Nephron (organoid): Measurements from ENCODE around the gene PLSCR3.

Source experiments
- H3K27ac Mint-ChIP-seq, 3 experiments: 2 replicates each; pipeline ENCODE4 v1.8.0; 2020; ENCODE audit warnings: mixed read lengths in 3 of 3, mild to moderate bottlenecking in 2 of 3, moderate library complexity in 1 of 3
- H3K27me3 Mint-ChIP-seq: 2 replicates; pipeline ENCODE4 v1.8.0; 2021; ENCODE audit warnings: low read depth, mild to moderate bottlenecking, moderate library complexity, mixed read lengths
- H3K36me3 Mint-ChIP-seq: 2 replicates; pipeline ENCODE4 v1.8.0; 2020; ENCODE audit warnings: low read depth, mixed read lengths
- H3K4me1 Mint-ChIP-seq: 2 replicates; pipeline ENCODE4 v1.8.0; 2020; ENCODE audit warnings: mixed read lengths
- H3K4me3 Mint-ChIP-seq, 3 experiments: 2 replicates each; pipeline ENCODE4 v1.8.0; 2020; ENCODE audit warnings: mild to moderate bottlenecking in 3 of 3, mixed read lengths in 3 of 3, moderate library complexity in 2 of 3
- H3K9me3 Mint-ChIP-seq: 2 replicates; pipeline ENCODE4 v1.8.0; 2020; ENCODE audit warnings: mixed read lengths
- TF ChIP-seq, protein P1 (sequence below), 3 experiments: fragments of 200-600 bp; sonication (generic); IDR thresholded peaks; one replicate each; pipeline ENCODE4 v1.5.0; 2021; ENCODE audit warnings: antibody characterized with exemption in 3 of 3; ENCODE audit not compliant: unreplicated experiment in 3 of 3

PLSCR3 gene

GRCh38 chr17:7440113-7440833, 45.9 kb upstream of the PLSCR3 start:
- H3K9me3 Mint-ChIP-seq = no peaks in the 10 kb centered on the region
- peaks cover 19% of the 10 kb centered on the region for H3K27me3 Mint-ChIP-seq
- no peaks in the 10 kb centered on the region for H3K36me3 Mint-ChIP-seq
- peak overlapping the region; percentile 97 to 99 (median 98) for H3K4me3 Mint-ChIP-seq
- TF ChIP-seq, protein P1, sequence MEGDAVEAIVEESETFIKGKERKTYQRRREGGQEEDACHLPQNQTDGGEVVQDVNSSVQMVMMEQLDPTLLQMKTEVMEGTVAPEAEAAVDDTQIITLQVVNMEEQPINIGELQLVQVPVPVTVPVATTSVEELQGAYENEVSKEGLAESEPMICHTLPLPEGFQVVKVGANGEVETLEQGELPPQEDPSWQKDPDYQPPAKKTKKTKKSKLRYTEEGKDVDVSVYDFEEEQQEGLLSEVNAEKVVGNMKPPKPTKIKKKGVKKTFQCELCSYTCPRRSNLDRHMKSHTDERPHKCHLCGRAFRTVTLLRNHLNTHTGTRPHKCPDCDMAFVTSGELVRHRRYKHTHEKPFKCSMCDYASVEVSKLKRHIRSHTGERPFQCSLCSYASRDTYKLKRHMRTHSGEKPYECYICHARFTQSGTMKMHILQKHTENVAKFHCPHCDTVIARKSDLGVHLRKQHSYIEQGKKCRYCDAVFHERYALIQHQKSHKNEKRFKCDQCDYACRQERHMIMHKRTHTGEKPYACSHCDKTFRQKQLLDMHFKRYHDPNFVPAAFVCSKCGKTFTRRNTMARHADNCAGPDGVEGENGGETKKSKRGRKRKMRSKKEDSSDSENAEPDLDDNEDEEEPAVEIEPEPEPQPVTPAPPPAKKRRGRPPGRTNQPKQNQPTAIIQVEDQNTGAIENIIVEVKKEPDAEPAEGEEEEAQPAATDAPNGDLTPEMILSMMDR (IDR thresholded peaks at IDR 0.05; ENCODE audit: unreplicated experiment in 3 of 3) = no peak
- H3K4me1 Mint-ChIP-seq = peaks cover 65% of the 10 kb centered on the region
- H3K27ac Mint-ChIP-seq = peak overlapping the region; percentile 97 to 99 (median 99)

DNA sequence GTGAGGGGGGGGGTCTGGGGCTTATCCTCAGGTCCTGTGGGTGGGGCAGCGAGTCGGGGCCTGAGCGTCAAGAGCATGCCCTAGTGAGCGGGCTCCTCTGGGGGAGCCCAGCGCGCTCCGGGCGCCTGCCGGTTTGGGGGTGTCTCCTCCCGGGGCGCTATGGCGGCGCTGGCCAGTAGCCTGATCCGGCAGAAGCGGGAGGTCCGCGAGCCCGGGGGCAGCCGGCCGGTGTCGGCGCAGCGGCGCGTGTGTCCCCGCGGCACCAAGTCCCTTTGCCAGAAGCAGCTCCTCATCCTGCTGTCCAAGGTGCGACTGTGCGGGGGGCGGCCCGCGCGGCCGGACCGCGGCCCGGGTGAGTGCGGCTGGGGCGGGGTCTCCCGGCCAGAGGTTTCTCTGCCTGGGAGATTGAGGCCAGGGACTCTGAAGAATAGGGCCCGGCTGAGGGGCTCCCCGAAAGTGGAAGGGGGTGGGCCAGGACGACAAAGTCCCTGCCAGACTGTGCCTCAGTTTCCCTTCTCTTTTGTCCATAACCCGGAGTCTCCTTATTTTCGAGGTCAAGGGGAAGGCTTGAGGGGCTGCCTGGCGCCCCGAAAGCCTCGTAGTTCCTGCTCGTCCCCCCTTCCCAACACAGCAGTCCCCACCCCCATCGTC, 45.3 kb upstream of the PLSCR3 start, which contains the start of gene FGF11:
FGF11 (plus strand) TSS at position 51 of the 651 bp plus-strand sequence; CDS start at position 160, 109 bp downstream.
- no peaks in the 10 kb centered on the region for H3K36me3 Mint-ChIP-seq
- TF ChIP-seq, protein P1 (IDR thresholded peaks at IDR 0.05; ENCODE audit: unreplicated experiment in 3 of 3) = no peak

GRCh38 chr17:7438656-7439460, 44.5 kb upstream of the PLSCR3 start:
- Mint-ChIP-seq H3K9me3 (no peaks in the 10 kb centered on the region), H3K27ac (peak overlapping the region; percentile 82 to 90 (median 84)), H3K27me3 (peaks cover 22% of the 10 kb centered on the region), H3K4me3 (peak overlapping the region; percentile 87 to 92 (median 91)), H3K36me3 (no peaks in the 10 kb centered on the region), H3K4me1 (peaks cover 59% of the 10 kb centered on the region)
- TF ChIP-seq, protein P1 (IDR thresholded peaks at IDR 0.05; ENCODE audit: unreplicated experiment in 3 of 3) = no peak

More for the DNA sequence above, 45.3 kb upstream of the PLSCR3 start, which contains the start of gene FGF11:
- H3K4me1 Mint-ChIP-seq = peaks cover 66% of the 10 kb centered on the region
- H3K4me3 Mint-ChIP-seq = peak within 1 kb of the TSS; percentile 97 to 99 (median 98)
- peak within 1 kb of the TSS; percentile 97 to 99 (median 99) for H3K27ac Mint-ChIP-seq
- no peaks in the 10 kb centered on the region for H3K9me3 Mint-ChIP-seq
- peaks cover 22% of the 10 kb centered on the region for H3K27me3 Mint-ChIP-seq

GRCh38 chr17:7437950-7438614, 43.8 kb upstream of the PLSCR3 start:
- H3K27me3 Mint-ChIP-seq = peaks cover 22% of the 10 kb centered on the region
- H3K9me3 Mint-ChIP-seq = no peaks in the 10 kb centered on the region
- H3K4me1 Mint-ChIP-seq = peaks cover 51% of the 10 kb centered on the region
- peak overlapping the region; percentile 87 to 92 (median 91) for H3K4me3 Mint-ChIP-seq
- H3K36me3 Mint-ChIP-seq = no peaks in the 10 kb centered on the region
- TF ChIP-seq, protein P1 (IDR thresholded peaks at IDR 0.05; ENCODE audit: unreplicated experiment in 3 of 3) = no peak
- H3K27ac Mint-ChIP-seq = peak overlapping the region; percentile 89 to 97 (median 90)

DNA sequence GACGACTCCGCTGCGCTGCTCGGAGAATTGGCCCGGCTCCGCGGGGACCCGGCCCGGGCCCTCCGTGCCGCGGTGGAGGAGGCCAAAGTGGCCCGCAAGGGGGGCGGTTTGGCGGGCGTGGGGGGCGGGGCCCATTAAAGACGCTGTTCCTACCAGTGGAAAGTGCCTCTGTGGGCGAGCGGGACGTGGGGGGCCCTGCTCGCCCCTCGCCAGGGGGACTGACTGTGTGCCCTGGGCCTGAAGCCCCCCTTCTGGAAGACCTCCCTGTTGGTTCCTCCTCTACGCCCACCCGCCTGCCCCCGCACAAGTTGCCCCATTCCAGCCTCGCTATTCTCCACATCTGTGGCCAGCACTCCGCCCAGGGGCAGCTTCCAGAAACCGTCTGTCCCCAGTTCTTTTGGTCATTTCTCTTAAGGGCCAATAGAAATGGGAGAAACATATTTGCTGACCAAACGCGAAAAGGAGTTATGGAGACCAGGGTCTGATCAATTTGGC, 43.1 kb upstream of the PLSCR3 start:
- Mint-ChIP-seq H3K36me3 (no peaks in the 10 kb centered on the region), H3K4me1 (peaks cover 48% of the 10 kb centered on the region), H3K27ac (peak overlapping the region; percentile 89 to 97 (median 90)), H3K4me3 (peak overlapping the region; percentile 87 to 92 (median 91)), H3K27me3 (peaks cover 22% of the 10 kb centered on the region), H3K9me3 (no peaks in the 10 kb centered on the region)
- TF ChIP-seq, protein P1 (IDR thresholded peaks at IDR 0.05; ENCODE audit: unreplicated experiment in 3 of 3) = no peak
